Right cardiac atrium (tissue), 5 donors: Measurements from ENCODE around the gene ARHGDIG. TPM values are rescaled to one million over a fixed set of nuclear protein-coding genes. Genes with fewer than 3 reads are reported as not detected.

Experiments
- polyA plus RNA-seq: library from polyadenylated mRNA; stranded (reverse); fragments of 200-250 nt; gene quantifications from one replicate; pipeline ENCODE4 v1.2.3, GENCODE V29; 2013
- total RNA-seq, 4 donors: library from RNA; stranded (reverse); fragmentation: NEBNext Ultra II Directional; extraction: Animal tissue kit (Norgen Biotek cat#: 25700); gene quantifications; one replicate each; pipeline ENCODE4 v1.2.1, GENCODE V29; 2021
- donor health status: healthy with polysubstance abuse.
- donor health status: DM: no; HTN: yes; CAD: no.
- donor health status: DM: no; HTN: no; CAD: no.
- donor health status: DM: no; HTN: yes; CAD: no; lungs with severe emphysema.
- donor health status: DM: yes; HTN: yes; CAD: no.

The ARHGDIG gene
- total and polyA plus RNA-seq, 5 donors: 3.5 to 11.3 (median 5.4) TPM

Other genes with a start within 250 kb of the ARHGDIG start
- 10 to 100 TPM in 3 of 4 donors, 1 to 10 TPM in 1; 9.8 to 13.4 (median 11.6) TPM for gene POLR3K, start 227.0 kb upstream of the ARHGDIG start, total RNA-seq
- gene POLR3K, start 227.0 kb upstream of the ARHGDIG start, polyA plus RNA-seq: 11.2 TPM
- 10 to 100 TPM; 54.8 to 71.4 (median 62.3) TPM for gene SNRNP25, start 226.8 kb upstream of the ARHGDIG start, total RNA-seq
- 108 TPM for gene SNRNP25, start 226.8 kb upstream of the ARHGDIG start, polyA plus RNA-seq
- 10 to 100 TPM; 20.4 to 26.7 (median 24.2) TPM for gene RHBDF1, start 208.0 kb upstream of the ARHGDIG start, total RNA-seq
- gene RHBDF1, start 208.0 kb upstream of the ARHGDIG start, polyA plus RNA-seq: 29.6 TPM
- gene MPG, start 202.4 kb upstream of the ARHGDIG start, total RNA-seq: 10 to 100 TPM; 31.8 to 39.3 (median 37.9) TPM
- gene MPG, start 202.4 kb upstream of the ARHGDIG start, polyA plus RNA-seq: 56.8 TPM
- gene NPRL3, start 141.9 kb upstream of the ARHGDIG start, total RNA-seq: 10 to 100 TPM; 19.9 to 25.6 (median 22.7) TPM
- 17.9 TPM for gene NPRL3, start 141.9 kb upstream of the ARHGDIG start, polyA plus RNA-seq
- gene HBZ, start 127.9 kb upstream of the ARHGDIG start, total RNA-seq: not detected
- gene HBZ, start 127.9 kb upstream of the ARHGDIG start, polyA plus RNA-seq: not detected
- gene HBM, start 114.6 kb upstream of the ARHGDIG start, total RNA-seq: not detected
- not detected for gene HBM, start 114.6 kb upstream of the ARHGDIG start, polyA plus RNA-seq
- gene HBA2, start 107.7 kb upstream of the ARHGDIG start, total RNA-seq: 100 to 1,000 TPM in 1 of 4 donors, 10 to 100 TPM in 3; 38.4 to 111 (median 51.4) TPM
- 5.2 TPM for gene HBA2, start 107.7 kb upstream of the ARHGDIG start, polyA plus RNA-seq
- 100 to 1,000 TPM in 1 of 4 donors, 10 to 100 TPM in 3; 38.3 to 130 (median 70.9) TPM for gene HBA1, start 103.9 kb upstream of the ARHGDIG start, total RNA-seq
- 4.8 TPM for gene HBA1, start 103.9 kb upstream of the ARHGDIG start, polyA plus RNA-seq
- not detected for gene HBQ1, start 100.1 kb upstream of the ARHGDIG start, total RNA-seq
- gene HBQ1, start 100.1 kb upstream of the ARHGDIG start, polyA plus RNA-seq: not detected
- 10 to 100 TPM; 28.1 to 32.0 (median 30.2) TPM for gene LUC7L, start 51.1 kb upstream of the ARHGDIG start, total RNA-seq
- 32.1 TPM for gene LUC7L, start 51.1 kb upstream of the ARHGDIG start, polyA plus RNA-seq
- 100 to 1,000 TPM; 131 to 145 (median 139) TPM for gene FAM234A, start 45.8 kb upstream of the ARHGDIG start, total RNA-seq
- 171 TPM for gene FAM234A, start 45.8 kb upstream of the ARHGDIG start, polyA plus RNA-seq
- 10 to 100 TPM; 11.6 to 23.8 (median 17.6) TPM for gene RGS11, start 4.6 kb upstream of the ARHGDIG start, total RNA-seq
- gene RGS11, start 4.6 kb upstream of the ARHGDIG start, polyA plus RNA-seq: 15.5 TPM
- 10 to 100 TPM in 1 of 4 donors, 1 to 10 TPM in 3; 2.1 to 10.0 (median 2.3) TPM for gene PDIA2, start 2.6 kb downstream of the ARHGDIG start, total RNA-seq
- gene PDIA2, start 2.6 kb downstream of the ARHGDIG start, polyA plus RNA-seq: 0.91 TPM
- gene AXIN1, start 72.1 kb downstream of the ARHGDIG start, total RNA-seq: 10 to 100 TPM in 3 of 4 donors, 1 to 10 TPM in 1; 8.4 to 12.2 (median 10.6) TPM
- 10.2 TPM for gene AXIN1, start 72.1 kb downstream of the ARHGDIG start, polyA plus RNA-seq
- 10 to 100 TPM; 63.9 to 74.9 (median 69.3) TPM for gene MRPL28, start 89.9 kb downstream of the ARHGDIG start, total RNA-seq
- gene MRPL28, start 89.9 kb downstream of the ARHGDIG start, polyA plus RNA-seq: 130 TPM
- 10 to 100 TPM; 28.0 to 39.5 (median 34.8) TPM for gene PGAP6, start 101.4 kb downstream of the ARHGDIG start, total RNA-seq
- 33.2 TPM for gene PGAP6, start 101.4 kb downstream of the ARHGDIG start, polyA plus RNA-seq
- 10 to 100 TPM; 49.7 to 86.4 (median 66.0) TPM for gene NME4, start 116.6 kb downstream of the ARHGDIG start, total RNA-seq
- 73.1 TPM for gene NME4, start 116.6 kb downstream of the ARHGDIG start, polyA plus RNA-seq
- 10 to 100 TPM in 3 of 4 donors, 1 to 10 TPM in 1; 8.6 to 14.6 (median 13.3) TPM for gene DECR2, start 121.3 kb downstream of the ARHGDIG start, total RNA-seq
- gene DECR2, start 121.3 kb downstream of the ARHGDIG start, polyA plus RNA-seq: 14.3 TPM
- gene RAB11FIP3, start 145.1 kb downstream of the ARHGDIG start, total RNA-seq: 10 to 100 TPM; 32.2 to 44.6 (median 38.4) TPM
- gene RAB11FIP3, start 145.1 kb downstream of the ARHGDIG start, polyA plus RNA-seq: 25.1 TPM
- gene CAPN15, start 247.1 kb downstream of the ARHGDIG start, total RNA-seq: 10 to 100 TPM; 15.4 to 22.1 (median 19.6) TPM
- gene CAPN15, start 247.1 kb downstream of the ARHGDIG start, polyA plus RNA-seq: 16.9 TPM